GM10248 (cell line): ENCODE results near the gene JDP2.
A peak's percentile ranks its signal among the peaks of the same experiment; 100 is the strongest.
"Not testable (repeated sequence)": the region's sequence is repeated elsewhere in the genome, so short reads cannot be mapped to it uniquely, and the experiment has no call there.

Experiments used
- CTCF ChIA-PET: fragments of 300-600 bp; sonication (Branson Sonifier 250); formaldehyde crosslinking; extraction: SDS; loops from one replicate; lab custom pipeline; 2021; ENCODE audit warnings: antibody characterized with exemption; lab: Yijun Ruan, JAX
- POLR2A ChIA-PET: fragments of 350-650 bp; sonication (Branson Sonifier 250); formaldehyde crosslinking; extraction: SDS; loops from one replicate; lab custom pipeline; 2020; ENCODE audit warnings: antibody characterized with exemption; lab: Yijun Ruan, JAX
- DNase-seq: peaks from one replicate; pipeline ENCODE4 v3.0.0; 2012; ENCODE audit errors: extremely low spot score
- CTCF ChIP-seq: IDR thresholded peaks from 2 replicates; pipeline ENCODE4 v1.5.1; 2012; ENCODE audit warnings: mild to moderate bottlenecking, low read depth; ENCODE audit errors: extremely low read depth, missing control alignments, control extremely low read depth

JDP2 gene, protein sequence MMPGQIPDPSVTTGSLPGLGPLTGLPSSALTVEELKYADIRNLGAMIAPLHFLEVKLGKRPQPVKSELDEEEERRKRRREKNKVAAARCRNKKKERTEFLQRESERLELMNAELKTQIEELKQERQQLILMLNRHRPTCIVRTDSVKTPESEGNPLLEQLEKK

GRCh38 chr14:75427482-75428229, at the start of gene JDP2:
JDP2 (plus strand) TSS chr14:75428022; CDS start chr14:75437921, 9,899 bp downstream.
- ChIA-PET POLR2A (interaction anchor here (0.6 kb wide), 1 partner anchor 67 kb away, joined by 3 read pairs; no protein-coding TSS in a partner anchor), CTCF (interaction anchor here (1.3 to 4.7 kb wide), 2 partner anchors 13 to 61 kb away, joined by 4 to 21 read pairs; no protein-coding TSS in a partner anchor)
- peak; percentile 62 for DNase-seq
- TF ChIP-seq CTCF: peak; percentile 1

- ChIA-PET POLR2A (no interaction called here), CTCF (no interaction called here)
- no peak for DNase-seq
- no peak for TF ChIP-seq CTCF
Observed at GRCh38 chr14:75379246-75379929, 48.4 kb upstream of the JDP2 start.

DNA sequence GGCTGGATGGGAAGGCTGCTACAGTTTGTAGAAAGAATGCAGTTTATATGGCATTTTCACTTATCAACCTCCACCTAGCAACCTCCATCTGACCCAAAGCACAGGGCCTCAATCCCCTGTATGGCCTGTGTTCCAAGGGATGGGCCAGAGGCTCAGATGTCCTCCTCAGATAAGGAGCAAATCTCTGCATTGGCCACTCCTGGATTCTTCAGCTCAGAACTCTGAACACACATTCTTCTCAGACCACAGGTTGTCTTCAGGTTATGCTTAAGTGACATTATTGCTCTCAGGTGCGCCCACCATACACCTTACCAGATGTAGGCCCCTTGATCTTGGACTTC, 47.9 kb upstream of the JDP2 start:
- POLR2A ChIA-PET: no interaction called here
- CTCF ChIA-PET: no interaction called here
- no peak for DNase-seq
- TF ChIP-seq CTCF: no peak

DNA sequence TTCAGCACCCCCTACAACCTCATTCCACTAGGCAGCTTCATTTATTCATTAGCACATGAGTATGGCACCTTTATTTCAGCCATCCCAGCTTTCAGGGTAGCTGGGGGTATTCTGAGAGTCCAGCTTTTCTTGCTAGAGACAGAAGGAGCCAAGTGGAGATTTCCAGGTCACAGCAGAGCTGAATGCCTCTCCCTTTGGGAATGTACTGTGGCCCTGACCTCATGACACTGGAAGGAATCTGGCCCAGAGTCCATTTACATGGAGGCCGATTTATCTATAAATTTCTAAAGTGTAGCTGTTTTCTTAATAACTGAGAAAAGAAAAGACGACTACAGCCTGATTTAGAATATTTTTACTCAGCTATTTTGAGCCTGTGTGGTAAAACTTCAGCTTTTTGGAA, 47.2 kb upstream of the JDP2 start:
- no peak for DNase-seq
- POLR2A ChIA-PET: no interaction called here
- no peak for TF ChIP-seq CTCF
- CTCF ChIA-PET: interaction anchor here (1.2 to 1.6 kb wide), 4 partner anchors 9 to 28 kb away, joined by 3 to 4 read pairs (median 4); no protein-coding TSS in a partner anchor

DNA sequence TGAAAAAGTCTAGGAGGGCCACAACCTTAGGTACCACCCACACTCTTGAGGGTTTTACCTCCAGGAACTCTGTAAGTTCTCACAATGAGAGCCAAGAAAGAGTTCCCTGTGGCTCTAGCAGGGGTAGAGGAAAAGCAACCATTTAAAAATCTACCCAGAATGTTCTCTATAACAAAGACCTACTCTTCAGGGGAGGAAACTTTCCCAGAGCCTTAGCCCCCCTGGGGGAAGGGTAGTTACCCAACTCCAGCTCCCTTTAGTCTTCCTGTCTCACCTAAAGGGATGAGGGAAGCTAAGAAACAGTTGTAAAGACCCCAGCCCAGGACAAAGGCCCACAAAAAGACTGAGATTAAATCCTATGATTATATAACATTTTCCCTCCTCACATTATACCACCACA, 46.2 kb upstream of the JDP2 start:
- TF ChIP-seq CTCF: no peak
- CTCF ChIA-PET: interaction anchor here (1.2 to 1.6 kb wide), 5 partner anchors 8 to 27 kb away, joined by 3 to 4 read pairs (median 4); no protein-coding TSS in a partner anchor
- POLR2A ChIA-PET: no interaction called here
- DNase-seq: no peak

- DNase-seq, POLR2A ChIA-PET: not testable (repeated sequence)
- CTCF ChIA-PET: interaction anchor here (1.1 to 2.0 kb wide), 2 partner anchors 9 to 48 kb away, joined by 3 to 5 read pairs; no protein-coding TSS in a partner anchor
Observed at GRCh38 chr14:75383219-75383618, 44.6 kb upstream of the JDP2 start.

- CTCF ChIA-PET: interaction anchor here (2.0 kb wide), 1 partner anchor 10 kb away, joined by 5 read pairs; no protein-coding TSS in a partner anchor
- no peak for TF ChIP-seq CTCF
- POLR2A ChIA-PET: no interaction called here
- DNase-seq: no peak
Observed at GRCh38 chr14:75383721-75384120, 44.1 kb upstream of the JDP2 start.
